GM12878 (cell line): ENCODE measurements around the gene CALY. TPM values are rescaled to one million over a fixed set of nuclear protein-coding genes. Genes with fewer than 3 reads are reported as not detected.

Experiments used
- ATAC-seq: fragments of 200-7000 bp; cut with Tn5 transposase; 3 replicates; pipeline ENCODE4 v1.9.1; 2020; ENCODE audit warnings: mild to moderate bottlenecking, moderate library complexity
- BruUV-seq: library from RNA; stranded (reverse); fragments of 400-500 nt; replicated peaks from 2 replicates; lab custom pipeline; 2021; lab: Mats Ljungman, UMichigan
- CTCF ChIA-PET: fragments of 300-600 bp; sonication (Branson Sonifier 250); formaldehyde crosslinking; extraction: SDS; loops from one replicate; lab custom pipeline; 2021; ENCODE audit warnings: inconsistent platforms; lab: Yijun Ruan, JAX
- POLR2A ChIA-PET: fragments of 350-600 bp; formaldehyde crosslinking; extraction: SDS; loops from one replicate; lab custom pipeline; 2021; ENCODE audit warnings: inconsistent platforms; lab: Charles Lee
- RAD21 ChIA-PET: fragments of 300-600 bp; sonication (Branson Sonifier 250); formaldehyde crosslinking; loops from one replicate; lab custom pipeline; 2023; ENCODE audit warnings: antibody characterized with exemption; ENCODE audit not compliant: unreplicated experiment; lab: Charles Lee
- SMC1A ChIA-PET: fragments of 300-600 bp; sonication (Branson Sonifier 250); formaldehyde crosslinking; loops from one replicate; lab custom pipeline; 2023; ENCODE audit not compliant: unreplicated experiment, uncharacterized antibody; lab: Charles Lee
- DNase-seq: peaks from one replicate; pipeline ENCODE4 v3.0.0-alpha.2; 2011; ENCODE audit warnings: low read depth, low spot score
- FAIRE-seq: peaks from 3 replicates; lab custom pipeline; 2011; peaks lifted over from hg19 to GRCh38; lab: Jason Lieb, UNC
- H2AFZ ChIP-seq: 2 replicates; pipeline ENCODE4 v1.6.0; 2011; ENCODE audit warnings: low read depth, low read length, control low read depth; ENCODE audit not compliant: control insufficient read depth
- H3K27ac ChIP-seq: 2 replicates; pipeline ENCODE4 v1.5.1; 2011; ENCODE audit warnings: control low read depth; ENCODE audit not compliant: control insufficient read depth, insufficient read depth
- H3K27me3 ChIP-seq, 2 experiments: replicated peaks in 1 of 2; 2 replicates each; pipeline versions ENCODE4 v1.6.0 to v1.6.1; 2011; ENCODE audit warnings: low read length in 1 of 2; ENCODE audit not compliant: control insufficient read depth in 2 of 2, insufficient read depth in 2 of 2
- H3K36me3 ChIP-seq, 2 experiments: 2 replicates each; pipeline ENCODE4 v1.5.1; 2011; ENCODE audit warnings: low read length in 1 of 2; ENCODE audit not compliant: control insufficient read depth in 2 of 2, insufficient read depth in 2 of 2
- H3K4me1 ChIP-seq: 2 replicates; pipeline ENCODE4 v1.6.1; 2011; ENCODE audit warnings: mild to moderate bottlenecking, low read length, moderate library complexity, mixed read lengths; ENCODE audit not compliant: control insufficient read depth, insufficient read depth
- H3K4me2 ChIP-seq: 2 replicates; pipeline ENCODE4 v1.6.0; 2011; ENCODE audit warnings: control low read depth; ENCODE audit not compliant: control insufficient read depth, insufficient read depth
- H3K4me3 ChIP-seq: fragments of 200-600 bp; sonication (generic); 2 replicates; pipeline ENCODE4 v1.5.1; 2016
- H3K79me2 ChIP-seq: 2 replicates; pipeline ENCODE4 v1.6.0; 2011; ENCODE audit warnings: low read length; ENCODE audit not compliant: control insufficient read depth, insufficient read depth
- H3K9ac ChIP-seq: 2 replicates; pipeline ENCODE4 v1.8.0; 2011; ENCODE audit warnings: low read length, control low read depth, mixed read lengths; ENCODE audit not compliant: control insufficient read depth, insufficient read depth
- H3K9me3 ChIP-seq: replicated peaks from 3 replicates; pipeline ENCODE4 v1.5.1; 2011; ENCODE audit warnings: mild to moderate bottlenecking, low read length; ENCODE audit not compliant: control insufficient read depth, insufficient read depth
- H4K20me1 ChIP-seq: 2 replicates; pipeline ENCODE4 v1.6.0; 2011; ENCODE audit not compliant: control insufficient read depth, insufficient read depth
- BCL11A ChIP-seq: IDR thresholded peaks from 2 replicates; pipeline ENCODE4 v1.6.1; 2011; ENCODE audit warnings: low read depth, low read length
- CEBPZ ChIP-seq: fragments of 150-350 bp; IDR thresholded peaks from 2 replicates; pipeline ENCODE4 v1.6.1; 2016; ENCODE audit warnings: low read depth, low read length
- CHD2 ChIP-seq: IDR thresholded peaks from 2 replicates; pipeline ENCODE4 v1.6.1; 2011; ENCODE audit warnings: low read depth, low read length, improper control_type of control experiment, borderline replicate concordance
- GABPA ChIP-seq: IDR thresholded peaks from 2 replicates; pipeline ENCODE4 v1.6.1; 2014; ENCODE audit warnings: antibody characterized with exemption, low read depth, mild to moderate bottlenecking, inconsistent platforms
- HCFC1 ChIP-seq: fragments of 150-350 bp; IDR thresholded peaks from 2 replicates; pipeline ENCODE4 v1.6.1; 2014; ENCODE audit warnings: low read length
- IKZF1 ChIP-seq: fragments of 450-650 bp; conservative IDR thresholded peaks from 2 replicates; pipeline ENCODE4 v1.6.1; 2017; ENCODE audit warnings: antibody characterized with exemption, mild to moderate bottlenecking
- IRF5 ChIP-seq: fragments of 450-650 bp; IDR thresholded peaks from 2 replicates; pipeline ENCODE4 v1.6.1; 2017; ENCODE audit warnings: borderline replicate concordance
- MAX ChIP-seq: IDR thresholded peaks from 2 replicates; pipeline ENCODE4 v1.6.1; 2012; ENCODE audit warnings: low read depth, low read length, improper control_type of control experiment
- MEF2A ChIP-seq: IDR thresholded peaks from 2 replicates; pipeline ENCODE4 v1.6.1; 2011; ENCODE audit warnings: low read depth, mild to moderate bottlenecking, low read length, moderate library complexity; ENCODE audit not compliant: insufficient read depth
- NBN ChIP-seq: fragments of 450-650 bp; IDR thresholded peaks from 2 replicates; pipeline ENCODE4 v1.6.1; 2016
- NFIC ChIP-seq: IDR thresholded peaks from 2 replicates; pipeline ENCODE4 v1.6.1; 2012; ENCODE audit warnings: low read depth, mild to moderate bottlenecking, inconsistent platforms, low read length, moderate library complexity
- SIN3A ChIP-seq: IDR thresholded peaks from 2 replicates; pipeline ENCODE4 v1.6.1; 2012; ENCODE audit warnings: low read depth, low read length, improper control_type of control experiment
- TBL1XR1 ChIP-seq: IDR thresholded peaks from 2 replicates; pipeline ENCODE4 v1.6.1; 2012; ENCODE audit warnings: low read depth, low read length, improper control_type of control experiment
- TCF12 ChIP-seq: IDR thresholded peaks from 2 replicates; pipeline ENCODE4 v1.6.1; 2011; ENCODE audit warnings: low read depth, mild to moderate bottlenecking, low read length
- TCF3 ChIP-seq: IDR thresholded peaks from 2 replicates; pipeline ENCODE4 v1.6.1; 2012; ENCODE audit warnings: low read depth, mild to moderate bottlenecking, low read length, borderline replicate concordance; ENCODE audit not compliant: insufficient read depth
- ZBTB4 ChIP-seq: fragments of 450-650 bp; formaldehyde crosslinking; IDR thresholded peaks from 2 replicates; pipeline ENCODE4 v1.4.0; 2022; ENCODE audit warnings: mild to moderate bottlenecking, moderate library complexity
- ZNF622 ChIP-seq: fragments of 450-650 bp; IDR thresholded peaks from 2 replicates; pipeline ENCODE4 v1.6.1; 2017; ENCODE audit warnings: mild to moderate bottlenecking, inconsistent platforms
- ZZZ3 ChIP-seq: IDR thresholded peaks from 2 replicates; pipeline ENCODE4 v1.6.1; 2011; ENCODE audit warnings: low read depth; ENCODE audit not compliant: control insufficient read depth, insufficient read length
- WGBS: methylation state at CpG from one replicate; pipeline ENCODE4 v1.1.6; 2016; ENCODE audit warnings: low lambda C conversion rate; ENCODE audit not compliant: insufficient replicate concordance, insufficient coverage; ENCODE audit errors: missing lambda C conversion rate; 5-methylcytosine and 5-hydroxymethylcytosine counted together
- in situ Hi-C: fragments of 300-500 bp; cut with MboI; formaldehyde crosslinking; loops from 9 replicates; pipeline ENCODE4 v1.14.3; 2018; ENCODE audit warnings: mixed read lengths
- intact Hi-C: fragments of 100-400 bp; cut with micrococcal nuclease; formaldehyde crosslinking; loops from one replicate; pipeline ENCODE4 v1.14.2; 2022; ENCODE audit not compliant: unreplicated experiment
- polyA plus RNA-seq, 11 experiments: library from polyadenylated mRNA; depleted of rRNA in 4 of 11; unstranded in 6 of 11; stranded (reverse) in 5 of 11; fragments of >200 nt; fragmentation: Nextera tagmentation in 4 of 11; fragmentation: Illumina TruSeq in 1 of 11; extraction: Ambion mirVana in 4 of 11; extraction: Trizol in 1 of 11; gene quantifications; 1 replicate in 1 of 11; 2 replicates in 10 of 11; pipeline versions ENCODE4 v1.2.1 to v1.2.3, GENCODE V29; 2011 to 2016; ENCODE audit warnings: inconsistent platforms in 2 of 11, missing spikeins in 2 of 11, low read depth in 1 of 11
- total RNA-seq, 4 experiments: library from RNA; depleted of rRNA in 3 of 4; stranded (reverse); fragments of >200 nt in 3 of 4; fragmentation: Illumina TruSeq in 1 of 4; extraction: Trizol in 1 of 4; gene quantifications; 2 replicates each; pipeline versions ENCODE4 v1.2.1 to v1.2.3, GENCODE V29; 2013 to 2021

CALY gene
- total and polyA plus RNA-seq, 10 of the 15 experiments (the other 5 are each of a cell fraction or from before 2014, with no cell fraction given): 0.07 TPM; not detected in 9

GRCh38 chr10:133377818-133378250 lies 41.1 kb upstream of the CALY start:
- H4K20me1 ChIP-seq: no peaks in the 10 kb centered on the region
- no peak for ATAC-seq
- H3K9me3 ChIP-seq: no peaks in the 10 kb centered on the region
- TF ChIP-seq ZZZ3 (no peak), TCF3 (no peak), NFIC (no peak), TCF12 (no peak), ZNF622 (no peak), MEF2A (no peak), CEBPZ (no peak), NBN (no peak), GABPA (no peak), SIN3A (no peak), CHD2 (no peak), IRF5 (no peak), MAX (no peak), ZBTB4 (CRISPR knock-in tag) (no peak), IKZF1 (no peak), TBL1XR1 (no peak), BCL11A (no peak), HCFC1 (no peak)
- TF ChIP-seq, all 136 proteins: peak for 0
- SMC1A ChIA-PET: interaction anchor here (1.3 to 2.3 kb wide), 3 partner anchors 10 to 16 kb away, joined by 3 to 11 read pairs (median 5); no protein-coding TSS in a partner anchor
- Histone ChIP-seq H2AFZ (peak overlapping the region; percentile 90), H3K4me1 (peaks cover 13% of the 10 kb centered on the region), H3K27ac (no peak overlapping the region), H3K4me3 (peak overlapping the region; percentile 69), H3K79me2 (peaks cover 3% of the 10 kb centered on the region), H3K27me3 (no peaks in the 10 kb centered on the region), H3K9ac (peak overlapping the region; percentile 63), H3K36me3 (no peaks in the 10 kb centered on the region), H3K4me2 (peak overlapping the region; percentile 98)
- CTCF ChIA-PET: interaction anchor here (1.1 to 1.5 kb wide), 2 partner anchors 11 to 24 kb away, joined by 3 to 4 read pairs; no protein-coding TSS in a partner anchor
- BruUV-seq: no TSS peak
- FAIRE-seq: no peak
- 57% methylated on average over 15 of the region's 20 CpGs for WGBS
- RAD21 ChIA-PET: interaction anchor here (1.1 to 3.8 kb wide), 2 partner anchors 12 to 16 kb away, joined by 6 to 13 read pairs; no protein-coding TSS in a partner anchor
- POLR2A ChIA-PET: interaction anchor here (1.3 to 3.1 kb wide), 4 partner anchors 11 to 100 kb away, joined by 3 to 31 read pairs (median 4); no protein-coding TSS in a partner anchor
- no peak for DNase-seq
- intact Hi-C loops: loop anchor here (1.0 kb wide), 1 partner anchor 11 kb away; no protein-coding TSS in a partner anchor
- in situ Hi-C loops: no loop called here
